Hematopoietic multipotent progenitor cell treated with erythropoietin and hydrocortisone succinate and interleukin-3 and kit ligand, for 6 days (in vitro differentiated cells): ENCODE results near the gene FHL2.

Experiments used
- DNase-seq: peaks from one replicate; pipeline ENCODE4 v3.0.0-alpha.2; 2015

The FHL2 gene

DNA sequence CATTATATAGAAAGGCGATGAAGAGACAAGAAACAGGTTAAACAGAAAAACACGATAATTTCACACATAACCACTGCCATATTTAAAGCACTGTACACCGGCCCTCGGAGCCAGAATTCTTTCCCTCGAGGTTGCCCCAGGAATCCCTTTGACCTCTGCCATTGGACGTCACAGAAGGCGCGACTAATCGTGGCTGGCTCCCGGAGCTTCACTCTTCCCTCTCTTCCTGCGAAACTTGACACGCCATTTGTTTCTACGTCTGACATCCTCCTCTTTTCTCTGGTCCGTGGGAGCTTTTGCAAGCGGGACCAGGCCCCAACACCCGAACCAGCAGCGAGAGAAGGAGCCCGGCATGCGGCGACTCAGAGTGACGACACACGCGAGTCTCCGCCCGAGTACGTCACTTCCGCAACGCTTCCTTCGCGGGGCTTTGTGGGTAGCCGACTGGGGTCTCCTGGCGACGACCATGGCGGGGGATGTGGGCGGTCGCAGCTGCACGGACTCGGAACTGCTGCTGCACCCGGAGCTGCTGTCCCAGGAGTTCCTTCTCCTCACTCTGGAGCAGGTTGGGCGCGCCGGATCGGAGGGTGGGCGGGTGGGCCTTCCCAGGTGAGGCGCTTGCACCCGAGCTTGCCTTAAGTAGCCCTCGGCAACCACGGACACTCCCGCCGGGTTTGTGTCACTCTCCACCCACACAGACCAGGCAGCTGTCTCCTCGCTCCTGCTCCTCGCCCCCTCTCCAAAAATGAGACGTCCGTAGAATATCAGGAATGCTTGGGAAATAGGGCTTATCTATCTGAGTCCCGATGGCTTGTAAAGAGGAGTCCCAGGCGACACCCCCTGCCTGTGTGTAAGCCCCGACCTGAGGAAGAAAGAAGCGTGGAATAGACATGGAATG lies 61.5 kb downstream of the FHL2 start, which contains the start of gene C2orf49:
C2orf49 (plus strand) TSS at position 419 of the 898 bp plus-strand sequence; CDS start at position 467, 48 bp downstream.
- peak; percentile 94 for DNase-seq

GRCh38 chr2:105336786-105337121 lies 62.1 kb downstream of the FHL2 start:
- DNase-seq: no peak

DNA sequence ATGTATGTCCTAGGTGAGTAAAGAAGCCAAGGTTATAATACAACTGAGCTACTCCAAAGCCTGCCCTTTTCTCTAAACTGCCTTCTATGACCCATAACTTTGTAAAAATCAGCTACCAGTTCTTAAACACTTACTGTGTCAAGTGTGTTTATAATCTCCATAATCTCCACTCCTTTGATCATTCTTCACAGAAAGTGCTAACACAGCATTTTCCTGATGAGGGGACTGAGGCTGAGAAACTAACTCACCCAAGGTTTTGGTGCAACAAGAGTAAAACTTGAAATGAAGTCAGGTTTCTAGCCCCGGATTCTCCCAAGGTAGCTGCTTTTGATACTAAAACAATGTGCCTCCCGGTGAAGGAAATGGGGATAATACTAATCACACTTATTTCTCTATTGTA lies 63.4 kb downstream of the FHL2 start:
- no peak for DNase-seq

DNA sequence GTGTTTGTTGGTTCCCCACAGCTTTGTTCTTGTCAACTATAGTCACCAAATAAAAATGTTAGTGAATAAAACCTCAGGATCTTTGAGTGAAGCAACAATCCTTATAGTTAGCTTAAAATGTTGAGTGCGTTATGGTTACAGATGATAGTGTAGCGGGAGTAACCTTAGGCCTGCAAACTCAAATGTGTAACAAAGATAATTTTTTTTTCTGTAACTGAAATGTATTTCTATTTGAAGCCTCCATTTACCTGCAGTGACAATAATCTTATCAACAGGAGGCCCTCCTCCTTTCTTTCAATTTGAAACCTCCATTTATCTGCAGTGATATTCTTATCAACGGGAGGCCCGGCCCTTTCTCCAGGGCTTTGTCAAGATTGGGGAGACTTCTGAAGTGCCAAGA lies 64.6 kb downstream of the FHL2 start:
- peak; percentile 52 for DNase-seq

DNA sequence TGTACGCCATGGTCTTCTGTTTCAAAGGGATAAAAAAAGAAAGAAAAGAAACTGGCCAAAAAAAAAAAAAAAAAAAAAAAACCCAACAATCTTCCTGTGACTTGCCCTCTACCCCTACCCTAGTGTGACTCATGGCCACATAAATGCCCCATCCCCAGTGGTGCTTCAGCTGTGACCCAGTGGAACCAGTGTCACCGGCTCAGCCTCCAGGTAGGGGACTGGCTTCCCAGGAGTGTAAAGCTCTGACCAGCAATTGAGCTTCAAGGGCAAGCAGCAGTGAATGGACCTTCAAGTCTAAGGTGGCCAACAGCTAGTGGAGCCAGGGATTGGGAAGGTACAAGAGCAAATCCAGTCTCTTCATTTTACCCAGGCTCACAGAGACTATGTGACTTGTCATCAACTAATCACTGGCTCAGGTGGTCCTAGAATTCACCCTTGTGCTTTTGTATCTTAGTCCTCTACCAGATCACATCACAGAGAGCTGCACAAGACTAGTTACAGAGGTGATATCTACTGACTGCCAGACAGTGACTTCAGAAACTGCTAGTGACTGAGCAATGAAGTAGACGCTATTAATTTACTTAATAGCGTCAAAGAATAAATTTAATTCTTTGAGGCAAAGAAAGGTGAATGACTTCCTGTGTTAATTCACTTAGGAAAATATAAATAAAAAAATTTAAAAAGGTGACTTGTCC lies 68.0 kb downstream of the FHL2 start:
- peak; percentile 47 for DNase-seq

DNA sequence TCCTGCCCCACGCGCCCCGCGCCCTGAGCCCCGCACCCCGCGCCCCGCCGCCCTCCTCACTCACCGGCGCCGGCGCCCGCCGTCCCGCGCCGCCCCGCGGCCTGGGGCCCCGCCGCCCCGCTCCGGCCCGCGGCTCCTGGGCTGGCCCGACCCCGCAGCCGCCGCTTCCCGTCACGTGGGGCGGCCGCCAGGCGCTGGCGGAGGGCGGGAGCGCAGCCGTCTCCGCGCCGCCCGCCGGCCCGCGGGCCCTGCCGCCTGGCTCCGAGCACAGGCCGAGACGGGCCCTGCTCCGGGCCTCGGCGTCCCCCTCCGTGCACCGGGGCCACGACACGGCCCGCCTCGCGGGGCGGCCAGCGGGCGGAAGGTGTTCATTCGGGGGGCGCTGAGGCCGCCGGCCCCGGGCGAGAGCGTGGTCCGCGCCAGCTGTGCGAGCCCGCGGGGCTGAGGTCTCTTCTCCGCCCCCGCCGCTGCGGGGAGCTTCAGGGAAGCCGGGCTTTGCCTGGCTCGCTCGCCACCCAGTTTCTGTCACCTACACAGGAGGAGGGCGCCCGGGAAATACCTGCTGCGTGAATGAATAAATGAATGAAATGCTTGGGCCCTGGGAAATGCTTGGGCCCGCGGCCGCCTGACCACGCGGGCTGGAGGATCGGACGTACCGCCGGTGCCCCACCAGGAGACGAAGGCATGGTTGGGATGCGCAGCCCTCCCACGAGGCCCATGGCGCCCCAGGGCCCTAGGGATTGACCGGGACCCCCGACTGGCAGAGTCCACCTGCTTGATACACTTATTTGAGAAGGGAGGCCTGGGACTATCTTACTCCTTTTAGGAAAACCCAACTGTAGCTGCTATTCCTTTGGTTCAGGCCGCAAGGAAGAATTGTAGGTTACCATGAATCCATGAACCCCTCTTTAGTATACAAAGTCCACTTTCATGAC lies 69.0 kb downstream of the FHL2 start, which contains the start of gene TGFBRAP1:
TGFBRAP1 (minus strand) TSS at position 175 of the 935 bp plus-strand sequence. CDS start 21,434 bp downstream, outside the sequence.
- peak; percentile 69 for DNase-seq

DNA sequence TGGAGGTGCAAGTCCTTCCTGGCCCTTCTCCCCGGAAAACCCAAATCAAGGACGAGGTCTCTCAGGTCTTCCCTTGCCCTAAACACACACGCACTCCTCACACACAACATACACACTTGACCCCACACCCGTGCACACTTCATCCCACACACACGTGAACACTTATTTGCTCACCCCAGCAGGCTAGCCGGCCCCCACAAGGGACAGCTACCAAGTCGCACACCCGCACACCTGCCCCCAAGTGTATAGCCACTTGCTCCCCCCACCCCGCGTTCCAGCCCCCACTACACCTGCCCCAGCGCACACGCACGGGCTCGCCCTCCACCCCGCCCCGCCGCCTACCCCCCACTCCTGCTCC lies 69.7 kb downstream of the FHL2 start:
- DNase-seq: no peak

GRCh38 chr2:105328281-105329196 lies 70.3 kb downstream of the FHL2 start:
- DNase-seq: peak; percentile 73

DNA sequence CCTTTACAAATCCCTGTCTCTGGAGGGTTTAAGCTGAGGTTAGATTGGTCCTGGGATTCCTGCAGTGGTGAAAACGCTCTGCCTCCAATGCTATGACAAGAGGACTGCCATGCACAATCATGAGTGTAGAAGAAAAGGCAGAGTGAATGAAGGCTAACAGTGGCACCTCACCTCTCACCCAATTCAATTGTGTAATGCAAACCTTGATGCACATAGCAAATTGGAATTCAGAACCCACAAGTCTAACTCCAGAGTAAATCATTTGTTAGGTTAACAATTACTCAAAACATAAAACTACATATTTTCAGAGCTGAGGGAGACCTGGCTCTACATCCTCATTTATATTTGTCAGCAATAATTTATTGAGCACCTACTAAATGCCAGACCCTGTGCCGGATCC lies 71.2 kb downstream of the FHL2 start:
- no peak for DNase-seq

DNA sequence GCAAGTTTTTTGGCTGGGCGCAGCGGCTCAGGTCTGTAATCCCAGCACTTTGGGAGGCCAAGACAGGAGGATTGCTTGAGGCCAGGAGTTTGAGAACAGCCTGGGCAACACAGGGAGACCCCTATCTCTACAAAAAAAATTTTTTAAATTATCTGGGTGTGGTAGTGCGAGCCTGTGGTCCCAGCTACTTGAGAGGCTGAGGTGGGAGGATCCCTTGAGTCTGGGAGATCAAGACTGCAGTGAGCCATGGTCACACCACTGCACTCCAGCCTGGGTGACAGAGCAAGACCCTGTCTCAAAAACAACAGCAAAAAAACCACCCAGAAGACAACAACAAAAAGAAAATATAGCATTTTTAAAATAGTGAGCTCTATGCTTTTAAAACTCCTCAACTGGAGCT lies 71.6 kb downstream of the FHL2 start:
- DNase-seq: peak; percentile 50

DNA sequence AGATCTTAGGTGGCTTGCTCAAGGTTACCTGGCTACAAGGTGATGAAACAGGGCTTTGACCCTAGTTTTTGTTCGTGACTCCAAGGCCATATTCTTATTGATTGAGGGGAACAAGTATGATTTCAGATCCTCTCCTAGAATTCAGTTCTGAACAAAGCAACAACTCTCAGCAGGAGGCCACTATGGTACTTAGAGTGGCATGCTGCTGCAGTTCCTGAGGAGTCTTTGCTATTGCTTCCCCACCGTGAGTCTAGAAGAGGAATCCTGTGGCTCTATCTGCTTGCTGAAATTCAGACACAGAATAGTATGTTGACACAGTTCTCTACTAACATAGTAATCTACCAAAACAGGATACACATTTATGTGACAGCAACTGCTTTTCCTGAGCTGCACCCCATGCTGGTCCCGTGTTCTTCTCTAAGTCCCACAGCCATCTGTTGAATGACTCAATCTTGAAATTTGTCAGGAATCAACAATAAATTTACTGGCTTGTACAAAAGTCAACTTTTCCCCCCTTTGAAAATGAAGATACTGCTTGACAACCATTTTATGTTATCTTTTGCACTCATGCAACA lies 73.4 kb downstream of the FHL2 start:
- DNase-seq: peak; percentile 65

- DNase-seq: no peak
These were observed 74.1 kb downstream of the FHL2 start for GRCh38 chr2:105324732-105325131.

DNA sequence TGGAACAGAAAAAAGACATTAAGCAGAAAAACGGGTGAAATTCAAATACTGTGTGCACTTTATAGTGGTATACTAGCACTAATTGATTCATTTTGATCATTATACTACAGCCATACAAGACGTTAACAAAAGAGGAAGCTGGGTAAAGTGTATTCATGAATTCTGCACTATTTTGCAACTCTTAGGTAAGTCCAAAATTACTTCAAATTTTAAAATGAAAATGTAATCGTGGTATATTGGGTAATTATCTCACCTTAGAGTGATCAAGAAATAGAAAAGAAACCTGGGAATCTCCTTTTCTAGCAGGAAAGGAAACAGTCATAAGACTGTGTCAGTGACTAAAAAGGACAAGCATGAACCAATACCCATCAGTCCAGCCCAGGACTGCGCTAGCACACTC lies 74.8 kb downstream of the FHL2 start:
- no peak for DNase-seq

- no peak for DNase-seq
These were observed 75.7 kb downstream of the FHL2 start for GRCh38 chr2:105323111-105323510.

GRCh38 chr2:105321875-105322646 lies 76.8 kb downstream of the FHL2 start:
- DNase-seq: no peak

GRCh38 chr2:105320651-105321215 lies 78.1 kb downstream of the FHL2 start:
- DNase-seq: no peak

GRCh38 chr2:105317937-105318336 lies 80.9 kb downstream of the FHL2 start:
- DNase-seq: no peak

DNA sequence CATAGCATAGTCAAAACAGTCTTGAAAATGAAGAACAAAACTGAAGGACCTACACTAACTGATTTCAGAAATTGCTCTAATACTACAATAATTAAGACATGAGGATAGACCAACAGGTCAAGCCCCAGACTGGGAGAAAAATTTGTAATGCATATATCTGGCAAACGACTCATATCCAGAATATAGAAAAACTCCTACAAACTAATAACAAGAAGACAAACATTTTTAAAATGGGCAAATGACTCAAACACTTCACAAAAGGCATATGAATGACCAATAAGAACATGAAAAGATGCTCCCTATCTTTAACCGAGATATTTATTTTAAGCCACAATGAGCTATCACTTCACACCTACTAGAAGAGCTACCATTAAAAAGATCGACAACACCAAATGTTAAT lies 83.5 kb downstream of the FHL2 start:
- DNase-seq: no peak

DNA sequence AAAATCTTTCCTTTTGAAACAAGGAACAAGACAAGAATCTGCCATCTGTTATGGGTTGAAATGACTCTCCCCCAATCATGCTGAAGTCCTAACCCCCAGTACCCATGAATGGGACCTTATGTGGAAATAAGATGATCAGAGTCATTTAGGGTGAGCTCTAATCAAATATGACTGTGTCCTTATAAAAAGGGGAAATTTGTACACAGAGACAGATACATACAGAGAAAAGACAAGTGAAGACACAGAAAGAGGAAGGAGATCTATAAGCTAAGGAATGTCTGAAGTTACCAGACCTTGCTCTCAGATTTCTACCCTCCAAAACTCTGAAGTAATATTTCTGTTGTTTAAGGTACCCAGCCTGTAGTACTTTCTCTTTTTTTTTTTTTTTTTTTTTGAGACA lies 85.0 kb downstream of the FHL2 start:
- no peak for DNase-seq
